ENCODE results near the gene WDR35.

GRCh38 chr2:19901442-19902215 is 88.3 kb downstream of the WDR35 start, which contains the start of gene TTC32:
- no peak for TF ChIP-seq FOS (IDR thresholded peaks at IDR 0.05; ENCODE audit: borderline replicate concordance, insufficient read depth, low read length)
- TF ChIP-seq POLR2AphosphoS5 (IDR thresholded peaks at IDR 0.05; ENCODE audit: insufficient read depth, low read depth, low read length) = peak; percentile 80
- TF ChIP-seq CTCF (IDR thresholded peaks at IDR 0.05; ENCODE audit: extremely low read depth in 1 of 2, insufficient read depth in 1 of 2, low read depth in 1 of 2, low read length in 2 of 2) = peak in 1 of 2 donors; percentile 12
- TF ChIP-seq POLR2A (IDR thresholded peaks at IDR 0.05; ENCODE audit: low read depth, low read length) = peak; percentile 89
- no peak for TF ChIP-seq MAX (IDR thresholded peaks at IDR 0.05; ENCODE audit: insufficient read depth, insufficient read length)
